B cell (primary cell): ENCODE results near the gene HAT1. TPM values are rescaled to one million over a fixed set of nuclear protein-coding genes. Genes with fewer than 3 reads are reported as not detected.
"Not testable (repeated sequence)": the region's sequence is repeated elsewhere in the genome, so short reads cannot be mapped to it uniquely, and the experiment has no call there.

ENCODE experiments used
- ATAC-seq: fragments of 200-7000 bp; cut with Tn5 transposase; one replicate; pipeline ENCODE4 v1.10.0; 2021; ENCODE audit warnings: low read depth, mild to moderate bottlenecking, moderate number of reproducible peaks, moderate library complexity
- CTCF ChIA-PET: fragments of 350-600 bp; sonication (Branson Sonifier 250); formaldehyde crosslinking; loops from one replicate; lab custom pipeline; 2021; ENCODE audit warnings: antibody characterized with exemption, inconsistent platforms; lab: Charles Lee
- POLR2A ChIA-PET: fragments of 350-600 bp; sonication (Branson Sonifier 250); formaldehyde crosslinking; loops from one replicate; lab custom pipeline; 2021; ENCODE audit warnings: antibody characterized with exemption; lab: Charles Lee
- DNase-seq: peaks from one replicate; pipeline ENCODE4 v3.0.0; 2013
- H2AFZ ChIP-seq: 2 replicates; pipeline ENCODE4 v1.6.1; 2012; ENCODE audit warnings: mild to moderate bottlenecking, low read depth, low read length; ENCODE audit not compliant: insufficient read depth, poor library complexity, severe bottlenecking
- H3K27ac ChIP-seq, 2 donors: 1 replicate in 1 of 2; 2 replicates in 1 of 2; pipeline ENCODE4 v1.5.1; 2012 to 2013; ENCODE audit warnings: low read length in 2 of 2, mild to moderate bottlenecking in 2 of 2, moderate library complexity in 1 of 2
- H3K27me3 ChIP-seq, 4 experiments: fragments of 200-600 bp in 1 of 4; sonication (generic) in 1 of 4; replicated peaks in 1 of 4; 1 replicate in 2 of 4; 2 replicates in 2 of 4; pipeline versions ENCODE4 v1.6.1 to v1.7.0; 2013 to 2016; ENCODE audit warnings: low read length in 3 of 4, mild to moderate bottlenecking in 2 of 4, mixed read lengths in 1 of 4, moderate library complexity in 1 of 4; ENCODE audit not compliant: insufficient read depth in 4 of 4, control insufficient read depth in 3 of 4; ENCODE audit errors: control extremely low read depth in 1 of 4
- H3K36me3 ChIP-seq, 2 experiments: replicated peaks in 1 of 2; 1 replicate in 1 of 2; 2 replicates in 1 of 2; pipeline versions ENCODE4 v1.6.1 to v1.7.1; 2013; ENCODE audit warnings: low read length in 1 of 2; ENCODE audit not compliant: insufficient read depth in 2 of 2, control insufficient read depth in 1 of 2; ENCODE audit errors: control extremely low read depth in 1 of 2, extremely low read depth in 1 of 2
- H3K4me1 ChIP-seq, 2 donors: fragments of 200-600 bp in 1 of 2; sonication (generic) in 1 of 2; 1 replicate in 1 of 2; 2 replicates in 1 of 2; pipeline versions ENCODE4 v1.5.1 to v1.6.1; 2013 to 2017; ENCODE audit warnings: low read length in 2 of 2; ENCODE audit not compliant: control insufficient read depth in 2 of 2, insufficient read depth in 2 of 2
- H3K4me2 ChIP-seq: replicated peaks from 2 replicates; pipeline ENCODE3; 2012; ENCODE audit warnings: mild to moderate bottlenecking, low read depth, low read length; ENCODE audit not compliant: poor library complexity, severe bottlenecking
- H3K4me3 ChIP-seq, 5 experiments: fragments of 200-600 bp in 1 of 5; sonication (generic) in 1 of 5; 1 replicate in 3 of 5; 2 replicates in 2 of 5; pipeline versions ENCODE4 v1.5.1 to v1.7.0; 2011 to 2016; ENCODE audit warnings: low read length in 4 of 5, mild to moderate bottlenecking in 4 of 5, low read depth in 2 of 5, control low read depth in 1 of 5, moderate library complexity in 1 of 5; ENCODE audit not compliant: insufficient read depth in 1 of 5; ENCODE audit errors: control extremely low read depth in 1 of 5, extremely low read depth in 1 of 5
- H3K79me2 ChIP-seq: fragments of 200-600 bp; sonication (generic); one replicate; pipeline ENCODE4 v1.6.0; 2016; ENCODE audit warnings: low read length; ENCODE audit not compliant: control insufficient read depth, insufficient read depth
- H3K9ac ChIP-seq: fragments of 200-600 bp; sonication (generic); 2 replicates; pipeline ENCODE4 v1.6.1; 2017; ENCODE audit warnings: mild to moderate bottlenecking, low read length, moderate library complexity
- H3K9me3 ChIP-seq, 3 donors: one replicate each; pipeline versions ENCODE4 v1.6.1 to v1.7.1; 2013; ENCODE audit warnings: low read length in 2 of 3; ENCODE audit not compliant: control insufficient read depth in 2 of 3, insufficient read depth in 1 of 3; ENCODE audit errors: control extremely low read depth in 1 of 3
- H4K20me1 ChIP-seq: 2 replicates; pipeline ENCODE4 v1.6.0; 2012; ENCODE audit warnings: mild to moderate bottlenecking, low read length; ENCODE audit not compliant: insufficient read depth, control insufficient read depth, poor library complexity, severe bottlenecking
- H3K27ac Mint-ChIP-seq: one replicate; pipeline ENCODE4 v1.8.0; 2021; ENCODE audit warnings: mixed read lengths
- H3K27me3 Mint-ChIP-seq: one replicate; pipeline ENCODE4 v1.8.0; 2021; ENCODE audit warnings: mixed read lengths
- H3K4me1 Mint-ChIP-seq: one replicate; pipeline ENCODE4 v1.8.0; 2021; ENCODE audit warnings: mixed read lengths
- H3K4me3 Mint-ChIP-seq: one replicate; pipeline ENCODE4 v1.8.0; 2021; ENCODE audit warnings: mixed read lengths
- H3K9me3 Mint-ChIP-seq: one replicate; pipeline ENCODE4 v1.8.0; 2022; ENCODE audit warnings: mixed read lengths; ENCODE audit not compliant: insufficient read depth
- EZH2 ChIP-seq: IDR thresholded peaks from 2 replicates; pipeline ENCODE4 v1.6.1; 2012; ENCODE audit warnings: borderline replicate concordance, low read depth, mild to moderate bottlenecking, moderate library complexity, low read length; ENCODE audit not compliant: insufficient read depth, poor library complexity, severe bottlenecking
- WGBS: methylation state at CpG from one replicate; pipeline ENCODE4 v1.1.5; 2013; ENCODE audit warnings: missing lambda C conversion rate; ENCODE audit not compliant: insufficient coverage; 5-methylcytosine and 5-hydroxymethylcytosine counted together
- intact Hi-C: fragments of 100-400 bp; cut with micrococcal nuclease; formaldehyde crosslinking; loops from one replicate; pipeline ENCODE4 v1.10.0; 2022
- polyA plus RNA-seq: library from polyadenylated mRNA; depleted of rRNA; stranded (reverse); fragments of >200 nt; gene quantifications from 2 replicates; pipeline ENCODE4 v1.2.3, GENCODE V29; 2012
- total RNA-seq, 2 donors: library from RNA; stranded (reverse); fragments of 120-200 nt in 1 of 2; gene quantifications; 1 replicate in 1 of 2; 2 replicates in 1 of 2; pipeline versions ENCODE4 v1.2.3 to v1.2.4, GENCODE V29; 2013 to 2022
- TF ChIP-seq, protein P1 (sequence below): fragments of 200-600 bp; IDR thresholded peaks from one replicate; pipeline ENCODE4 v1.8.0; 2022; ENCODE audit warnings: antibody characterized with exemption, mild to moderate bottlenecking

Gene HAT1
- total and polyA plus RNA-seq, 2 donors (not counting 1 experiment from before 2014, with no cell fraction given): 12.0 to 25.1 TPM

- Histone ChIP-seq H3K9me3 (no peaks in the 10 kb centered on the region), H3K27me3 (no peaks in the 10 kb centered on the region), H4K20me1 (no peaks in the 10 kb centered on the region), H3K79me2 (no peaks in the 10 kb centered on the region), H3K9ac (no peak overlapping the region), H3K36me3 (peaks cover 4 to 7% of the 10 kb centered on the region in 2 experiments), H2AFZ (no peak overlapping the region), H3K27ac (no peak overlapping the region), H3K4me2 (no peak overlapping the region), H3K4me3 (no peak overlapping the region), H3K4me1 (no peaks in the 10 kb centered on the region)
- POLR2A ChIA-PET: no interaction called here
- no peak for TF ChIP-seq EZH2
- TF ChIP-seq, protein P1, sequence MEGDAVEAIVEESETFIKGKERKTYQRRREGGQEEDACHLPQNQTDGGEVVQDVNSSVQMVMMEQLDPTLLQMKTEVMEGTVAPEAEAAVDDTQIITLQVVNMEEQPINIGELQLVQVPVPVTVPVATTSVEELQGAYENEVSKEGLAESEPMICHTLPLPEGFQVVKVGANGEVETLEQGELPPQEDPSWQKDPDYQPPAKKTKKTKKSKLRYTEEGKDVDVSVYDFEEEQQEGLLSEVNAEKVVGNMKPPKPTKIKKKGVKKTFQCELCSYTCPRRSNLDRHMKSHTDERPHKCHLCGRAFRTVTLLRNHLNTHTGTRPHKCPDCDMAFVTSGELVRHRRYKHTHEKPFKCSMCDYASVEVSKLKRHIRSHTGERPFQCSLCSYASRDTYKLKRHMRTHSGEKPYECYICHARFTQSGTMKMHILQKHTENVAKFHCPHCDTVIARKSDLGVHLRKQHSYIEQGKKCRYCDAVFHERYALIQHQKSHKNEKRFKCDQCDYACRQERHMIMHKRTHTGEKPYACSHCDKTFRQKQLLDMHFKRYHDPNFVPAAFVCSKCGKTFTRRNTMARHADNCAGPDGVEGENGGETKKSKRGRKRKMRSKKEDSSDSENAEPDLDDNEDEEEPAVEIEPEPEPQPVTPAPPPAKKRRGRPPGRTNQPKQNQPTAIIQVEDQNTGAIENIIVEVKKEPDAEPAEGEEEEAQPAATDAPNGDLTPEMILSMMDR: no peak
- no peak overlapping the region for H3K27ac Mint-ChIP-seq
- intact Hi-C loops: no loop called here
- DNase-seq: no peak
- H3K4me1 Mint-ChIP-seq: no peaks in the 10 kb centered on the region
- CTCF ChIA-PET: interaction anchor here (0.7 kb wide), 1 partner anchor 18 kb away, joined by 3 read pairs; no protein-coding TSS in a partner anchor
- ATAC-seq: no peak
- H3K9me3 Mint-ChIP-seq: no peaks in the 10 kb centered on the region
- no peaks in the 10 kb centered on the region for H3K27me3 Mint-ChIP-seq
- WGBS: 100% methylated on average over 1 of the region's 2 CpGs
- H3K4me3 Mint-ChIP-seq: no peak overlapping the region
These were observed 50.2 kb downstream of the HAT1 start for GRCh38 chr2:171972329-171972982.

DNA sequence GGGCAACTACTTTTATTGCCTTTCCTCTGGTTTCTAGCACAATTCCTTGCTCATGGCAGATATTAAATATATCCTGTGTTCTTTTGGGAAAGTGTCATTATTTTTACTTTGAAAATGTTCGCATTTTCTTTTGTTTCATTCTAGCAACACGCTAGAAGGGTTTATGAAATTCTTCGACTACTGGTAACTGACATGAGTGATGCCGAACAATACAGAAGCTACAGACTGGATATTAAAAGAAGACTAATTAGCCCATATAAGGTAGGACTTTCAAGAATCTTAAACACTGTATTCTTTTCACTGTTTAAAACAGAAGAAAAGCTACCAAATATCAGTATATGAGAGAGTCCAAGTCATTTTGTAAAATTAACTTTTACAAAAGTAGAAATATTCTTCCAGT lies 56.8 kb downstream of the HAT1 start:
- Mint-ChIP-seq H3K9me3 (no peaks in the 10 kb centered on the region), H3K4me1 (no peaks in the 10 kb centered on the region), H3K27me3 (no peaks in the 10 kb centered on the region), H3K27ac (no peak overlapping the region), H3K4me3 (no peak overlapping the region)
- WGBS: no CpG with 5 or more reads among the region's 4 CpGs
- Histone ChIP-seq H3K4me3 (no peak overlapping the region), H3K27me3 (no peaks in the 10 kb centered on the region), H3K9ac (no peak overlapping the region), H3K36me3 (peaks cover 7 to 33% of the 10 kb centered on the region in 2 experiments), H3K79me2 (no peaks in the 10 kb centered on the region), H3K9me3 (no peaks in the 10 kb centered on the region), H3K4me1 (no peaks in the 10 kb centered on the region), H4K20me1 (no peaks in the 10 kb centered on the region), H3K27ac (no peak overlapping the region), H3K4me2 (no peak overlapping the region), H2AFZ (no peak overlapping the region)
- POLR2A ChIA-PET: no interaction called here
- TF ChIP-seq, protein P1: no peak
- no peak for TF ChIP-seq EZH2
- ATAC-seq (no peak), DNase-seq (no peak)
- intact Hi-C loops: no loop called here
- CTCF ChIA-PET: no interaction called here

GRCh38 chr2:171983924-171984323 lies 61.7 kb downstream of the HAT1 start:
- DNase-seq, H3K4me1 Mint-ChIP-seq, CTCF ChIA-PET, H3K4me2 ChIP-seq, H3K4me1 ChIP-seq, H3K4me3 ChIP-seq, intact Hi-C loops, H3K79me2 ChIP-seq, H3K9me3 ChIP-seq, POLR2A ChIA-PET, H3K9ac ChIP-seq, H2AFZ ChIP-seq, H3K27me3 ChIP-seq, H3K27ac Mint-ChIP-seq, H3K27me3 Mint-ChIP-seq, H3K9me3 Mint-ChIP-seq, ATAC-seq, H4K20me1 ChIP-seq, H3K4me3 Mint-ChIP-seq, H3K27ac ChIP-seq: not testable (repeated sequence)
- peaks cover 3 to 22% of the 10 kb centered on the region in 2 experiments for H3K36me3 ChIP-seq
- no CpG with 5 or more reads among the region's 1 CpG for WGBS
